Dedifferentiated amniotic fluid mesenchymal stem cell (primary cell): ENCODE results near the gene IPO13.

Source experiments
- DNase-seq: peaks from one replicate; pipeline ENCODE4 v3.0.0-alpha.2; 2016; ENCODE audit errors: extremely low spot score

Gene IPO13

DNA sequence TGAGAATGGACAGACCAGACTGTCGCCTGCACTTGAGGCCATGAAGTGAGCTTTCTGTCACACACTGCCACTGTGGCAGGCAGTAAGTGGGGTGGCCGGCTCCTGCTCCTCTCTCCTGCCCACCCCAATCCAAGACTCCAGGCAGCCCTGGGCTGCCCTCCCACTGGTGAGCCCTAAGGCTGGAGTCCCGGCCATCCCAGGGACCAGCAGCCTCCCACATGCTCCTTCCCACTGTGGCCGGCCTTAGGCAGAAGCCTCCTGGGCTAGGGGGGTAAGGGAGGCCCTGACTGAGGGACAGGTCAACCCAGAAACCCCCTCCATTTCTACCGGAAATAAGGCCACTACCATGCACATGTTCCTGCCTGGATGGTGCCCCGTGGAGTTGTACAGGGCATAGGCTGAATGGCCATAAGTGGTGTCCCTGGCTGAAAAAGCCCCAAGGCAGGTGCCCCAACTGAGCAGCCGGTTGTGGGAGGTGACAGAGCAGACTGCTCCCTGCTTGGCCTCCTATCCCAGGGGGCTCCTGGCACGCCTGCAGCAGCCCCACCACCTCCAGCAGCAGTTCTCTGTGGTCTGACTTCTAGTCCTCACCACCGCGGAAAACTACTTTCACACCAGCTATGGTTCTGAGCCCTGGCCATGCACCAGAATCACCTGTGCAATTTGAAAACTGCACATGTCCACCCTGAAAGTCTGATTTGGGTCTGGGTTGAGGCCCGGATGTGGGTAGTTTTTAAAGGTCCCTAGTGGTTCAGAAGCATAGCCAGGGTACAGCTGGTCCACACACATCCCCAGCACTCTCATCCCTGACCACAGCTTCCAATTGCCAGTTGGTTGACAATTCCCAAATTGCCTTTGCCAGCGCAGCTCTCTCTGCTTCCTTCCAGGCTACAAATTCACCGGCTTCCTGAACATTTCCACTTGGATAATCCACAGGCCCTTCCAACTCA, 14.8 kb upstream of the IPO13 start:
- DNase-seq, result no peak

DNA sequence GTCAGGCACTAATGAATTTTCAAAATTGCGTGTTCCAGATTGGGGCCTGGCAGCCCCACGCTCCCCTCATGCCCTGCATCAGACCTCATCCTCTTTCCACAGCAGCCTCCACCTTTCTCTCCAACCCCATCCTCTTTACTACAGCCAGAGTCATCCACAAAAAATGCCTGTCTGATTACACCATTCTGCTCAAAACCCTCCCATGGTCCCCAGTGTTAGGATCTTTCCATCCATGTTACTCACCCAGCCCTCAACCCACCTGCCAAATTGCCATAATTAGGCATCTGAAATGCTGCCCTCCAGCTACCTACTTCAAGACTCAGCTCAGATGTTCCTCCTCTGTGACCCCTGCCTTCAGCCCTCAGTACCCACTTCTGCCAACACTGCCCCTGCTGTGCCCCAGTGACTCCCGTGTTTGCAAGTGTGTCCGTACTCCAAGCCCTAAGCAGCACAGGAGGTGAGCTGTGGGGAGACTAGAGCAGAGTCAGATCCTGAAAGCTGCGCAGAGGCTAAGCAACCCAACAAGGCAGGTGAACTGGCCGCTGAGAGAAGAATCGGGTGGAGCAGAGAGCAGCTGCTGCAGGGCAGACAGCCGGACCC, 13.9 kb upstream of the IPO13 start:
- peak; percentile 36 for DNase-seq

DNA sequence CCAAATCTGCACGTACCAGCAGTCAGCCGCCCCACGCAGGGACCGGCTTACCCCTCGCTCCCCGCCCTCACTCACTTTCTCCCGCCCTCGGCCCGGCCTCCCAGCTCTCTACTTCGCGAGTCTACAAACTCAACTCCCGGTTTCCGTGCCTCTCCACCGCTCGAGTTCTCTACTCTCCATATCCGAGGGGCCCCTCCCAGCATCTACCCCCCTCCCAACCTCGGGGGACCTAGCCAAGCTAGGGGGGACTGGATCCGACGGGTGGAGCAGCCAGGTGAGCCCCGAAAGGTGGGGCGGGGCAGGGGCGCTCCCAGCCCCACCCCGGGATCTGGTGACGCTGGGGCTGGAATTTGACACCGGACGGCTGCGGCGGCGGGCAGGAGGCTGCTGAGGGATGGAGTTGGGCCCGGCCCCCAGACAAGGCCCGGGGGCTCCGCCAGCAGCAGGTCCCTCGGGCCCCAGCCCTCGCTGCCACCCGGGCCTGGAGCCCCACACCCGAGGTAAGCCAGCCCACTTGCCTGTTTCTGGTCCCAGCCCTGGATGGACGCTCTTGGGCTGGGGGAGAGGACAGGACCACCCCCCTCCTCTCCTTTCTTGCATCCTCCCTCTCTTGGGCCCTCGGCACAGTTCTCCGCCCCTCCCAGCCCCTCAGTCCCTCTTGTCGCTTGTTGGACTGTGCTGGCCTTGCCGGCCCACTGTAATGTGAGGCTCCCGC, 13.2 kb upstream of the IPO13 start, which contains the start of gene ARTN:
Gene ARTN (plus strand): TSS at position 416 of the 715 bp plus-strand sequence. CDS start 1,856 bp downstream, outside the sequence.
- no peak for DNase-seq

DNA sequence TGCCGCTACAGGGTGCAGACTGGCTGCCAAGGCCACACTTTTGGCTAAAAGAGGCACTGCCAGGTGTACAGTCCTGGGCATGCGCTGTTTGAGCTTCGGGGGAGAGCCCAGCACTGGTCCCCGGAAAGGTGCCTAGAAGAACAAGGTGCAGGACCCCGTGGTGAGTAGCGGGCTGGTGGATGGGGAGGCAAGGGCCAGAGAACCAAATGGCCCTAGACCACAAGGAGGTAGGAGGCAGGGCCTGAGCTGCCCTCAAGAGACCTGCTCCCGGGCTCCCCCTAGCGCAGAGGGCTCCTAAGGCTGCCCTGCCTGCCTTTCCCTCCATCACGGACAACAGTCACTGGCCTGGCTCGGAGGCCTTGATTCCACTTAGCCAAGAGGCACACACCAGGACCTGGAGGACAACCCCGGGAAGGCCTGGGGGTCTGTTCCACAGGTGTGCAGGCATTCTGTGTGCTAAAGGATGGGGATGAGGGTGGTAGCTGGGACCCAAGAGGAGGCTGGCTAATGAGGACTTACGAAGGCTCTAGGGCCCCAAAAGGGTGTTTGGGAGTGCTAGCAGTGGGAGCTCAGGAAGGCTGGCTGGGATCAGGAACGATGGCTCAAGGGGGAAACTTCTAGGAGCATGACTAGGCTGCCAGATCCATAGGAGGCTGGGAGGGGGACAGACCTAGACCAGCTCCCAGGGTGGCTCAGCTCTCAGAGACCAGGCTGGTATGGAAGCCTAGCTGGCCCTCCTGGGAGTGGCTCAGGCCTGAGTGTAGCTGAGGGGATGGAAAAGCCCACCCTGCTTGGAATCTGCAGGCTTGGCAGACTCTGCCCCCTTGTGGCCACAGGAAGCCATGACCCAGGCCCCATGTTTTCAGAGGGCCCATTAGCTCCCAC, 12.4 kb upstream of the IPO13 start:
- peak; percentile 44 for DNase-seq

DNA sequence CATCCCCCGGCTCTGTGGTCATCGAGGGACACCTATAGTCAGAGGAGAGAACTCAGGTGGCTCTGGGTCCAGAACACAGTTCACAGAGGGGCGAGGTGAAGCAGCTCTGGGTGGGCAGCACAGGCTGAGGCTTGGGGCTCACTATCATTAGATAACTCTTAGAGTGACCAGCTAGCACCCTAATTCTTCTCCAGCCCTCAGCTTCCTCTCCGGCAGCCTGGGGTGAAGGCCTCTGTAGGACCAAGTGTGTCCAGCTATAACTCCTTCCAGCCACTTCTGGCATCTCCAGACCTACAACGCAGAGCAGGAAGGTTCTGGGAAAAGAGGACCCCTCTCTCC, 11.8 kb upstream of the IPO13 start:
- no peak for DNase-seq

DNA sequence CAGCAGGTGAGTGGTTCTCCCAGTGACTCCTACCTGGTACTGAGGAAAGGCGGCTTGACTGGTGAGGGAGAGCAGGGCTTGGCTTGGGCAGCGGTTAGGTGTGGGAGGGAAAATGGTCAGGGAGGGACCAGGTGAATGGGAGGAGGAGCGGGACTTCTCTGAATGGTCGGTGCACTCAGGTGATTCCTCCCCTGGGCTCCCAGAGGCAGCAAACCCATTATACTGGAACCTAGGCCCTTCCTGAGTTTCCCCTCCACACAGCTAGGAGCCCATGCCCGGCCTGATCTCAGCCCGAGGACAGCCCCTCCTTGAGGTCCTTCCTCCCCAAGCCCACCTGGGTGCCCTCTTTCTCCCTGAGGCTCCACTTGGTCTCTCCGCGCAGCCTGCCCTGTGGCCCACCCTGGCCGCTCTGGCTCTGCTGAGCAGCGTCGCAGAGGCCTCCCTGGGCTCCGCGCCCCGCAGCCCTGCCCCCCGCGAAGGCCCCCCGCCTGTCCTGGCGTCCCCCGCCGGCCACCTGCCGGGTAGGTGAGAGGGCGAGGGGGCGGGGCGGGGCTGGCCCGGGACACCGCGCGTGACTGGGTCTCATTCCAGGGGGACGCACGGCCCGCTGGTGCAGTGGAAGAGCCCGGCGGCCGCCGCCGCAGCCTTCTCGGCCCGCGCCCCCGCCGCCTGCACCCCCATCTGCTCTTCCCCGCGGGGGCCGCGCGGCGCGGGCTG, 10.9 kb upstream of the IPO13 start:
- no peak for DNase-seq

DNA sequence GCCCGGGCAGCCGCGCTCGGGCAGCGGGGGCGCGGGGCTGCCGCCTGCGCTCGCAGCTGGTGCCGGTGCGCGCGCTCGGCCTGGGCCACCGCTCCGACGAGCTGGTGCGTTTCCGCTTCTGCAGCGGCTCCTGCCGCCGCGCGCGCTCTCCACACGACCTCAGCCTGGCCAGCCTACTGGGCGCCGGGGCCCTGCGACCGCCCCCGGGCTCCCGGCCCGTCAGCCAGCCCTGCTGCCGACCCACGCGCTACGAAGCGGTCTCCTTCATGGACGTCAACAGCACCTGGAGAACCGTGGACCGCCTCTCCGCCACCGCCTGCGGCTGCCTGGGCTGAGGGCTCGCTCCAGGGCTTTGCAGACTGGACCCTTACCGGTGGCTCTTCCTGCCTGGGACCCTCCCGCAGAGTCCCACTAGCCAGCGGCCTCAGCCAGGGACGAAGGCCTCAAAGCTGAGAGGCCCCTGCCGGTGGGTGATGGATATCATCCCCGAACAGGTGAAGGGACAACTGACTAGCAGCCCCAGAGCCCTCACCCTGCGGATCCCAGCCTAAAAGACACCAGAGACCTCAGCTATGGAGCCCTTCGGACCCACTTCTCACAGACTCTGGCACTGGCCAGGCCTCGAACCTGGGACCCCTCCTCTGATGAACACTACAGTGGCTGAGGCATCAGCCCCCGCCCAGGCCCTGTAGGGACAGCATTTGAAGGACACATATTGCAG, 10.2 kb upstream of the IPO13 start:
- DNase-seq, result no peak

DNA sequence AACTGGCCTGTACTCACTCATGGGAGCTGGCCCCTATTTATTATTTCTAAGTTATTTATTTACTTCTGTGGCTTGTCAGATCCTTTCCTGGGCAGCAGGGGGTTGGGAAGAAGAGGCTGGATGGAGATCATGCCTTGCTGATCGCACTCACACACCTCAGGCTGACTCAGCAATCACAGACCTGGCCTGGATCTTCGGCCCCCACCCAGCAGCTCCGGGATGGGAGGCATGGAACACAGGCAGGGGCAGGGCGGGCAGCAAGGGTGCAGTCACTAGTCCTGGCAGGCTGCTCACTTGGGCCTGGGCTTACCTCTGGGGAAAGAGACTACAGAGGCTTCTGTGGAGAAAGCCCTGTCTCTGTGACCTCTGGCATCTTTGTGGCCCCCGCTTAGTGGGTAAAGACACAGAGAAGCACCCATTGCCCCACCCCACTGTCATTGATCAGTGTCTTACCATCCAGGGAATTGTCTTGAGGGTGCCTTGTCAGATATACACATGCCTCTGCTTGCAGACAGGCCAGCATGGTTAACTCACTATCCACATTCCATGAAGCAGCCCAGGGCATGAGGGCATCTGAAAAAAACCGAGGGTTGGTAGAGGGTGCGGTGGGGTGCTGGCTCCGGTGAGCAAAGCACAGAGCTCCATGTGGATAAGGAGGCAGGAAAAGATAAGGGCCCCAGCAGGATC, 9.4 kb upstream of the IPO13 start:
- DNase-seq, result no peak

DNA sequence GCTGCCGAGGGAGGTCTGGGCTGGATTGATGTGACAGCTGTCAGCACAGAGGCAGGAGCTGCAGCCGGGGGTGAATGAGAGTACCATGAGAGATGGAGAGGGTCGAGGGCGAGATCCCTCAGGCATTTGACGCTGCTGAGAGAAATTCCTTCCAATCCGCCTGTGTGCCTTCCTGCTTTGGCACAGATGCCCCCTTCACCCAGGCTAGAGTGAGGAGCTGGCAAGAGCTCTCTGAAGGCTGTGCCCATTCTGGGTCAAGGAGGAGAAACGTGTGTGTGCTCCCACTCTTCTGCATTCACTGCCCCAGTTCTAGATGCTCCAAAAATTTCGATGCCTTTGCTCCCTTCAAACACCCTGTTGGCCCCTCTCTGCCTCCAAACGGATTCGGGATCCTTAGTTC, 8.4 kb upstream of the IPO13 start:
- DNase-seq, result no peak

DNA sequence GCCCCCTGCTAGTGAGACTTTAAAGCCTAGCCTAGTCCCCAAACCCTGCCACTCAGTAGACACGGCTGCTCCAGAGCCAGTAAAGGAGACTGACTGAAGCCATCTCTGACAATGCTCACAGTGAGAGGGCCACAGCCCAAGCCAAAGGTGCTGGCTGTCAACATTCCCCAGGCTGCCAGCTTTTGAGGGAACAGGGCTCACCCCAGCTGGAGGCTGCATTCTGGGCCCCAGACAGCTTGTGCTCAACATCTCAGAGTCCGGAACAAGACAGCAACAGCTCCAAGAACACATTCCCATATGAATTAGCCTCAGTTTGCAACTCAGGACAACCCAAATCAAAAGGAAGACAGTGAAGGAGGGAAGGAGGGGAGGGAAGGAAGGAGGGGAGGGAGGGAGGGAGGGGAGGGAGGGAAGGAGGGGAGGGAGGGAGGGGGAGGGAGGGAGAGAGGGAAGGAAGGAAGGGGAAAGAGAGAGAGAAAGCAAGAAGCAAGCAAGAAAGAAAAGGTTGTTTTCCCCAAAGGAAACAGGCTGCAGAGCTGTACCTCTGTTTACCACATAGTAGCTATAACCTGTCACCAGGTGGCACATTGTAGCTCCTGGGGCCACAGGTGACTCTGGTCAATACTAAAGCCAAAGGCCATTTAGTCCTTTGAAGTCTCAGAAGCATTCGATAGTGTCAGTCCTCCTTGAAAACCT, 7.7 kb upstream of the IPO13 start:
- no peak for DNase-seq

DNA sequence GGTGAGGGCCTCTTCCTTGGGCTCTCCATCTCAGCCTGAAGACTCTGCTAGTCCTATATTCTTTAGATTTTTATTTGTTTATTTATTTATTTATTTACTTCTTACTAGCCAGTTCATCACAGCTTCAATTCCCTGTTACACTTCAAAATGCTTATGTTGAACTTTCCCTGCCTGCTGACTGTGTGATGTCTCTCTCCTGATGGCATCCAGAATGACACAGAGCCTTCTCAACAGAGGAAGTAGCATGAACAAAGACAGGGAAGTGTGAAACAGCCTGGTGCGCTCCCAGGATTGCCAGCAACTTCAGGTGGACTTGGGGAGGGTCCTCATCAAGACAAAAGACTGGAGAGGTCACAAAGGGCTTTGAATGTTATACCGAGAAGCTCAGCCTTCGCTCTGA, 4.3 kb upstream of the IPO13 start:
- DNase-seq, result no peak

DNA sequence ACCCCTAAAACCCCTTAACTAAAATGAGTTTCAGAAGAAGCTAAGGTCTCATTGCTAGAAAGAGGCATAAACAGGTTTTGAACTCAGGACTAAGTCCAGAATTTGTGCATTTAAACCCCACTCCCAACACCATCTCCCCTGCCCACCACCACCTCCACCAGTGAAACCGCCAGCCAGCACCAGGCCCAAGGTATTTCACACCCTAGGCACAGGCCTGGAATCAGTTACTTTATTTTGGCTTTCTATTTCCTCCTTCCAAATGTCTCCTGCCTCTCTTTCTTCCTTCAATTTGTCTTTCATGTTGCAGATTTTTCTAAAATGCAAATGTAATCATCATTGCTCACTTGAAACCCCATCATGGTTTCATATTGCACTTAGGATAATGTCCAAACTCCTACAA, 1.9 kb upstream of the IPO13 start:
- no peak for DNase-seq

DNA sequence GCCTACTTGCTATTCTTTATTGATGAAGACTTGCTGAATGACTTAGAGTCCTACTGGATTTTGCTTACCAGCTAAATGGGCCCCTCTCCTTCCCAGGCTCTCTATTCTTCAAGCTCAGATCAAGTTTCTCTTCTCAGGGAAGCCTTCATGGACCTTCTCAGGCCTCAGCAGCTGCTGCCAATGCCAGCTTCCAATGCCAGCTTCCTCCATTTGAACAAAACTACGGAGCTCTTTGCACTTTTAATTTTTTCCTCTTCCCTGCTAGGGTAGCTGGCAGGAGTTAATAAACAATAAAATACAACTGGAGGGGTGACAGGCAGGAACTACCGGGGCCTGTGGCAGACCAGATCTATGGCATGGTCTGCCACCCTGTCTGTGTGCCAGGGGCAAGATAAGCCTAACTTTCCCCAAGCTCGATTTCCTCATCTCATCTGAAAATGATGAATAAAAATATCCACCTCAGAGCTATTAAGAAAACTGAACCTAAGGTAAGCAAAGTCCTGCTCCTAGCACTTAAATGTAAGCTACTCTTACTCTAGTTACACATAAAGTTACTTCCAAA, 995 bp upstream of the IPO13 start:
- DNase-seq, result no peak

DNA sequence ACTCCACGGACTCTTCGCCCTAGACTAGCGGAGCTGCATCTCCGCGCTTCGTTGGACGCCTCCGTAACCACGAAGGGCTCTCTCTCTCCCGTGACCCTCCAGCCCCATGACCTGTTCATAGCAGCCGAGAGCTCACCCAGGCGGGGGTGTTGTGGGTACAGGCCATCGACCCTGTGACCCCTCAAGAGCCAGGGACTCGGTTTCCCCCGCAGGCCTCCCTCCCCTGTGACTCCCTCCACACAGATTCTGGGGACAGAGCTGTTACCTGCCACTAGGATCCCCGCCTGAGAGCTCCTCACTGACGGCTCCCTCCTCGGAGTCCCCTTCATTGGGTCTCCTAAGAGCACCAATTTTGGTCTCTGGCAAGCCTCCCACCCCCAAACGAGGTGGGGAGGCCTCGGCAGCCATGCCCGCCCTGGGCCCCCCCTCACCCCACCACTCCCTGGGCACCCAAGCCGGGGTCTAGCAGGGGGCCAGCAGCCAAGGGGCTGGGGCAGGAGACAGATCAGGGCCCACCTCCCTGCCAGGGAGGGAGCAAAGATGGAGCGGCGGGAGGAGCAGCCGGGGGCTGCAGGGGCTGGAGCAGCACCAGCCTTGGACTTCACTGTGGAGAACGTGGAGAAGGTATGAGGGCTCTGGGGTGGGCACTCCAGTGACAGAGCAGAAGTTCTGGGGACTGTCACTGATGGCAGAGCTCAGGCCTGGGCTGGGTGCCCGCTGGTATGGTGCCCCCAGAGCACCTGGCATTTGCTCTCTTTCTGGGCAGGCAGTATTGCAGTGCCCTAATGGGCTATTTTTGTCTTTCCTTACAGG, 517 bp downstream of the IPO13 start:
- no peak for DNase-seq

DNA sequence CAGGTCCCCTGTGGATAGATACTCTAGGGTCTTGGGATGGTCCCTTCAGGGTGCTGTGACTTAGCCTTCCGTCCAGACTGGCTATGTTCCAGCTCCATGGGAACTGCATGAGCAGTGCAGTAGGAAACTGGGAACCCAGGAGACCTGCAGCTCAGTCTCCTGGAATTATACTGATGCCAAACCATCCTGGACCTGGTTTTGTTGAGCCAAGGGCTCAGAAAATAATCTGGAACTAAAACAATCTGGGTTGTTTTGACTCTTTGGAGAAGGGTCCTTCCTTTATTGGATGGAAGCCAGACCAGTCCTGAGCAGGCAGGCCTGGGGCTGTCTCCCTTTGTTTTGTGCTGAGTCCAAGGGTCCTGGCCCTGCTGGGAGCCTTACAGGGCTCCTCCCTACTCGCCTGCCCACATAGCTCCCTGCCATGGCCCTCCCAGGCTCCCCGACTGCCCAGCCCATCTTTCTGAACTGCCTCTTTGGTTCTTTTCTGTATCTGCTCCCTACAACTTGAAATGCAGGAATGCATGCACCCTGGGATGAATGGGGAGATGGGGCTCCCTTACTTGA, 1.2 kb downstream of the IPO13 start:
- DNase-seq, result no peak

DNA sequence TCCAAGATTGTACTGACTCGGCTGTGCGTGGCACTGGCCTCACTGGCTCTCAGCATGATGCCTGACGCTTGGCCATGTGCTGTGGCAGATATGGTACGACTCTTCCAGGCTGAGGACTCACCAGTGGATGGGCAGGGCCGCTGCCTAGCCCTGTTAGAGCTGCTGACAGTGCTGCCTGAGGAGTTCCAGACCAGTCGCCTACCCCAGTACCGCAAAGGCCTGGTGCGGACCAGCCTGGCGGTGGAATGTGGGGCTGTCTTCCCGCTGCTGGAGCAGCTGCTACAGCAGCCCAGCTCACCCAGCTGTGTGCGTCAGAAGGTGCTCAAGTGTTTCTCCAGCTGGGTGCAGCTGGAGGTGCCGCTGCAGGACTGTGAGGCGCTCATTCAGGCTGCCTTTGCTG, 2.9 kb downstream of the IPO13 start:
- DNase-seq, result no peak
